IMR-90 (cell line): ENCODE data around the gene C14orf119. TPM values are rescaled to one million over a fixed set of nuclear protein-coding genes. Genes with fewer than 3 reads are reported as not detected.

Experiments used
- ATAC-seq: fragments of 200-7000 bp; cut with Tn5 transposase; 2 replicates; pipeline ENCODE4 v1.9.1; 2020; ENCODE audit warnings: low read depth, mild to moderate bottlenecking, moderate library complexity
- BruUV-seq: library from RNA; stranded (reverse); fragments of 400-500 nt; replicated peaks from 2 replicates; lab custom pipeline; 2021; lab: Mats Ljungman, UMichigan
- CTCF ChIA-PET: fragments of 300-600 bp; formaldehyde crosslinking; extraction: SDS; loops from one replicate; lab custom pipeline; 2021; ENCODE audit warnings: antibody characterized with exemption; lab: Yijun Ruan, JAX
- POLR2A ChIA-PET: fragments of 300-600 bp; sonication (Branson Sonifier 250); formaldehyde crosslinking; loops from one replicate; lab custom pipeline; 2022; ENCODE audit warnings: antibody characterized with exemption; ENCODE audit not compliant: unreplicated experiment; lab: Charles Lee
- DNase-seq: peaks from one replicate; pipeline ENCODE4 v3.0.0; 2013
- H2AFZ ChIP-seq: replicated peaks from 2 replicates; pipeline ENCODE3; 2013; ENCODE audit warnings: low read length, mild to moderate bottlenecking; ENCODE audit not compliant: poor library complexity
- H2AK5ac ChIP-seq: 2 replicates; pipeline ENCODE4 v1.6.1; 2013; ENCODE audit warnings: low read depth, low read length, inconsistent platforms
- H2AK9ac ChIP-seq: replicated peaks from 2 replicates; pipeline ENCODE3; 2013; ENCODE audit warnings: mild to moderate bottlenecking, low read depth, low read length, moderate library complexity; ENCODE audit not compliant: poor library complexity
- H2BK120ac ChIP-seq: 2 replicates; pipeline ENCODE4 v1.6.1; 2013; ENCODE audit warnings: low read depth, low read length, inconsistent platforms
- H2BK15ac ChIP-seq: 3 replicates; pipeline ENCODE4 v1.6.1; 2013; ENCODE audit warnings: low read depth, low read length, inconsistent platforms
- H2BK20ac ChIP-seq: 2 replicates; pipeline ENCODE4 v1.6.1; 2013; ENCODE audit warnings: low read depth, mild to moderate bottlenecking, inconsistent platforms, low read length, moderate library complexity
- H2BK5ac ChIP-seq: 2 replicates; pipeline ENCODE4 v1.6.1; 2013; ENCODE audit warnings: mild to moderate bottlenecking, low read depth, low read length, inconsistent platforms; ENCODE audit not compliant: poor library complexity, severe bottlenecking
- H3K14ac ChIP-seq: replicated peaks from 2 replicates; pipeline ENCODE4 v1.6.1; 2013; ENCODE audit warnings: low read depth, low read length, inconsistent platforms
- H3K18ac ChIP-seq: 2 replicates; pipeline ENCODE4 v1.6.1; 2013; ENCODE audit warnings: low read depth, low read length, control low read depth
- H3K23ac ChIP-seq: 2 replicates; pipeline ENCODE4 v1.6.1; 2013; ENCODE audit warnings: low read depth, low read length, inconsistent platforms
- H3K27ac ChIP-seq: 2 replicates; pipeline ENCODE4 v1.5.1; 2013; ENCODE audit warnings: mild to moderate bottlenecking, control low read depth, low read length; ENCODE audit not compliant: insufficient read depth
- H3K27me3 ChIP-seq: 2 replicates; pipeline ENCODE4 v1.6.1; 2013; ENCODE audit warnings: low read length; ENCODE audit not compliant: control insufficient read depth, insufficient read depth
- H3K36me3 ChIP-seq: 2 replicates; pipeline ENCODE4 v1.6.1; 2013; ENCODE audit warnings: low read length, mixed read lengths; ENCODE audit not compliant: control insufficient read depth, insufficient read depth
- H3K4ac ChIP-seq: 2 replicates; pipeline ENCODE4 v1.6.1; 2013; ENCODE audit warnings: low read depth, low read length, inconsistent platforms
- H3K4me1 ChIP-seq: 2 replicates; pipeline ENCODE4 v1.6.1; 2013; ENCODE audit warnings: low read length, mixed read lengths; ENCODE audit not compliant: control insufficient read depth, insufficient read depth
- H3K4me2 ChIP-seq: 2 replicates; pipeline ENCODE4 v1.6.1; 2013; ENCODE audit warnings: low read depth, mild to moderate bottlenecking, control low read depth, low read length, moderate library complexity
- H3K4me3 ChIP-seq: 2 replicates; pipeline ENCODE4 v1.5.1; 2013; ENCODE audit warnings: low read depth, mild to moderate bottlenecking, control low read depth, low read length, moderate library complexity; ENCODE audit not compliant: insufficient read depth
- H3K56ac ChIP-seq: 2 replicates; pipeline ENCODE4 v1.6.1; 2013; ENCODE audit warnings: low read length, inconsistent platforms; ENCODE audit not compliant: insufficient read depth; ENCODE audit errors: extremely low read depth
- H3K79me1 ChIP-seq, 2 experiments: 2 replicates each; pipeline ENCODE4 v1.6.1; 2013; ENCODE audit warnings: low read length in 2 of 2, inconsistent platforms in 1 of 2, low read depth in 1 of 2
- H3K9ac ChIP-seq: 2 replicates; pipeline ENCODE4 v1.6.1; 2013; ENCODE audit warnings: low read depth, low read length, control low read depth
- H3K9me1 ChIP-seq: 2 replicates; pipeline ENCODE4 v1.6.1; 2013; ENCODE audit warnings: low read length, inconsistent platforms; ENCODE audit not compliant: insufficient read depth
- H3K9me3 ChIP-seq: 2 replicates; pipeline ENCODE4 v1.6.1; 2013; ENCODE audit warnings: low read length; ENCODE audit not compliant: control insufficient read depth, insufficient read depth
- H4K20me1 ChIP-seq: 2 replicates; pipeline ENCODE4 v1.6.1; 2013; ENCODE audit warnings: low read length, inconsistent platforms; ENCODE audit not compliant: insufficient read depth
- H4K5ac ChIP-seq: 2 replicates; pipeline ENCODE4 v1.6.1; 2013; ENCODE audit warnings: mild to moderate bottlenecking, low read depth, low read length, control low read depth
- H4K8ac ChIP-seq, 2 experiments: 2 replicates each; pipeline ENCODE4 v1.6.1; 2013; ENCODE audit warnings: low read depth in 2 of 2, low read length in 2 of 2, control low read depth in 1 of 2, inconsistent platforms in 1 of 2
- H4K91ac ChIP-seq: 2 replicates; pipeline ENCODE4 v1.6.1; 2013; ENCODE audit warnings: low read depth, low read length, inconsistent platforms; ENCODE audit not compliant: insufficient read depth
- CHD1 ChIP-seq: IDR thresholded peaks from 2 replicates; pipeline ENCODE4 v1.6.1; 2012; ENCODE audit warnings: low read depth, low read length, improper control_type of control experiment
- SMC3 ChIP-seq: fragments of 150-350 bp; IDR thresholded peaks from 2 replicates; pipeline ENCODE4 v1.6.1; 2016; ENCODE audit warnings: low read depth, mild to moderate bottlenecking, antibody characterized with exemption, low read length, moderate library complexity
- WGBS, 2 experiments: methylation state at CpG; one replicate each; pipeline versions ENCODE4 v1.1.5 to v1.1.7; 2013; ENCODE audit warnings: missing lambda C conversion rate in 2 of 2; ENCODE audit not compliant: insufficient read length in 1 of 2; ENCODE audit errors: extremely low coverage in 2 of 2; 5-methylcytosine and 5-hydroxymethylcytosine counted together
- dilution Hi-C: fragments of 300-500 bp; cut with HindIII; formaldehyde crosslinking; loops from one replicate; pipeline ENCODE4 v1.14.3; 2018; ENCODE audit warnings: low sequenced_read_pairs; ENCODE audit not compliant: unreplicated experiment
- in situ Hi-C: fragments of 300-500 bp; cut with MboI; formaldehyde crosslinking; loops from 3 replicates; pipeline ENCODE4 v1.14.3; 2019; ENCODE audit warnings: low sequenced_read_pairs, inconsistent platforms, mixed read lengths
- intact Hi-C: fragments of 100-400 bp; cut with micrococcal nuclease; formaldehyde crosslinking; loops from 2 replicates; pipeline ENCODE4 v1.10.0; 2022
- polyA plus RNA-seq, 3 experiments: library from polyadenylated mRNA; depleted of rRNA; stranded (reverse); fragments of >200 nt; gene quantifications; 2 replicates each; pipeline ENCODE4 v1.2.3, GENCODE V29; 2012; ENCODE audit warnings: low replicate concordance in 1 of 3
- total RNA-seq: library from RNA; depleted of rRNA; stranded (reverse); fragments of >200 nt; gene quantifications from 2 replicates; pipeline ENCODE4 v1.2.3, GENCODE V29; 2012
- TF ChIP-seq, protein P1 (sequence below): fragments of 150-350 bp; IDR thresholded peaks from 2 replicates; pipeline ENCODE4 v1.6.1; 2016; ENCODE audit warnings: low read depth, mild to moderate bottlenecking, low read length, moderate library complexity, borderline replicate concordance
- TF ChIP-seq, protein P2 (sequence below): conservative IDR thresholded peaks from 2 replicates; pipeline ENCODE4 v1.5.1; 2012; ENCODE audit warnings: mild to moderate bottlenecking, low read depth, low read length, improper control_type of control experiment

The C14orf119 gene
- total and polyA plus RNA-seq, 2 of the 4 experiments (the other 2 are of a cell fraction), result 74.0 to 83.7 TPM

DNA sequence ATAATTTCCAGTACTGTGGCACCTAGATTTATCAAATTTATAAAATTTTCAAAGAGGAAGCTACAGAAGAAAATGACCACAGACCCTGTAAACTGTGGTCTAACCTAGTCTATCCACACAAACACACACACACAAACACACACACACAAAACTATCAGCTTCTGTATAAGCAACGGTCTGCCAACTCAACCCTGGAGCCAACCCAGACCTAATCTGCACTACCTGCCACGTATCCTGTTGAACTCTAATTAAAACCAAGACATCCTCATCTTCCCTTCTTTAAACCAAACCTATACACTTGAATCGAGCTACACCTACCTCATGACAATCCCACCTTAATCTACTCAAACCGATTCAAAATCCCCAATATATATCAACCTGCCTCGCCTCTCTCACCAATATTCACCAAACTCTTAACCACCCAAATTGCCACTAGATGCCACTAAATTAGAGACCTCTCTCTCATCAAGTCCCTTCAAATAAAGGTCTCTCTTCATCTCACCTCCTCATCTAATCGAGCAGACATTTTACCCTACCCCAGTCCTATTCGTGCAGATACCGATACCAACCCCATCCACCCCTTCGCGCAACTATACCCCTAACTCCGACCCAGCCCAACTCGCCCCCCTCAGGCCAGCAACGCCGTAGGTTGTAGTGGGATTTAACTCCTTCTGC is 1.2 kb upstream of the C14orf119 start:
- Histone ChIP-seq H3K18ac (peak overlapping the region; percentile 54), H3K4me3 (peak overlapping the region; percentile 66), H4K8ac (peak overlapping the region; percentile 88 to 98; a peak in 3 of 4 replicates), H3K4me2 (peak overlapping the region; percentile 99), H2AK5ac (peak overlapping the region; percentile 90), H3K14ac (peak overlapping the region; percentile 92), H2BK20ac (no peak overlapping the region), H2BK5ac (peak overlapping the region; percentile 95), H2AFZ (peak overlapping the region; percentile 94), H2BK120ac (0 out of 2 replicates have a peak overlapping the region, but pooled peaks have one; percentile 10), H2AK9ac (peak overlapping the region; percentile 91), H2BK15ac (no peak overlapping the region), H3K4ac (peak overlapping the region; percentile 98), H3K27me3 (no peaks in the 10 kb centered on the region), H3K23ac (peak overlapping the region; percentile 63; the same call in 1 of the 2 replicates), H3K56ac (peak overlapping the region; percentile 94), H3K79me1 (peaks cover 24 to 62% of the 10 kb centered on the region in 2 experiments), H3K36me3 (peaks cover 19% of the 10 kb centered on the region), H3K9ac (peak overlapping the region; percentile 97), H4K5ac (peak overlapping the region; percentile 9; the same call in 1 of the 2 replicates), H3K4me1 (peaks cover 3% of the 10 kb centered on the region; the same call in 1 of the 2 replicates), H3K9me1 (peaks cover 9% of the 10 kb centered on the region), H4K91ac (peak overlapping the region; percentile 31), H3K27ac (peak overlapping the region; percentile 97), H4K20me1 (peaks cover 38% of the 10 kb centered on the region; the same call in 1 of the 2 replicates), H3K9me3 (no peaks in the 10 kb centered on the region)
- dilution Hi-C loops, result no loop called here
- CTCF ChIA-PET, result interaction anchor here (0.7 to 3.5 kb wide), 7 partner anchors 9 to 93 kb away, joined by 3 to 19 read pairs (median 6); no protein-coding TSS in a partner anchor
- no peak for ATAC-seq
- BruUV-seq, result no TSS peak
- intact Hi-C loops, result loop anchor here (2.0 kb wide), 1 partner anchor 15 kb away; no protein-coding TSS in a partner anchor
- POLR2A ChIA-PET, result interaction anchor here (0.6 to 1.2 kb wide), 2 partner anchors 17 to 32 kb away, joined by 9 to 12 read pairs; no protein-coding TSS in a partner anchor
- no peak for DNase-seq
- WGBS, 2 experiments, result 2 to 100% methylated on average over 2 to 5 of the region's 14 CpGs
- in situ Hi-C loops, result loop anchor here (25.0 kb wide), 1 partner anchor 1043 kb away; the partner anchor contains the start of genes EMC9, FITM1, PSME1 and PSME2
- TF ChIP-seq, protein P1, sequence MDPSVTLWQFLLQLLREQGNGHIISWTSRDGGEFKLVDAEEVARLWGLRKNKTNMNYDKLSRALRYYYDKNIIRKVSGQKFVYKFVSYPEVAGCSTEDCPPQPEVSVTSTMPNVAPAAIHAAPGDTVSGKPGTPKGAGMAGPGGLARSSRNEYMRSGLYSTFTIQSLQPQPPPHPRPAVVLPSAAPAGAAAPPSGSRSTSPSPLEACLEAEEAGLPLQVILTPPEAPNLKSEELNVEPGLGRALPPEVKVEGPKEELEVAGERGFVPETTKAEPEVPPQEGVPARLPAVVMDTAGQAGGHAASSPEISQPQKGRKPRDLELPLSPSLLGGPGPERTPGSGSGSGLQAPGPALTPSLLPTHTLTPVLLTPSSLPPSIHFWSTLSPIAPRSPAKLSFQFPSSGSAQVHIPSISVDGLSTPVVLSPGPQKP, result no peak
- TF ChIP-seq CHD1 (0 out of 2 replicates have a peak, but pooled peaks have one; percentile 63), SMC3 (no peak)
- TF ChIP-seq, protein P2, sequence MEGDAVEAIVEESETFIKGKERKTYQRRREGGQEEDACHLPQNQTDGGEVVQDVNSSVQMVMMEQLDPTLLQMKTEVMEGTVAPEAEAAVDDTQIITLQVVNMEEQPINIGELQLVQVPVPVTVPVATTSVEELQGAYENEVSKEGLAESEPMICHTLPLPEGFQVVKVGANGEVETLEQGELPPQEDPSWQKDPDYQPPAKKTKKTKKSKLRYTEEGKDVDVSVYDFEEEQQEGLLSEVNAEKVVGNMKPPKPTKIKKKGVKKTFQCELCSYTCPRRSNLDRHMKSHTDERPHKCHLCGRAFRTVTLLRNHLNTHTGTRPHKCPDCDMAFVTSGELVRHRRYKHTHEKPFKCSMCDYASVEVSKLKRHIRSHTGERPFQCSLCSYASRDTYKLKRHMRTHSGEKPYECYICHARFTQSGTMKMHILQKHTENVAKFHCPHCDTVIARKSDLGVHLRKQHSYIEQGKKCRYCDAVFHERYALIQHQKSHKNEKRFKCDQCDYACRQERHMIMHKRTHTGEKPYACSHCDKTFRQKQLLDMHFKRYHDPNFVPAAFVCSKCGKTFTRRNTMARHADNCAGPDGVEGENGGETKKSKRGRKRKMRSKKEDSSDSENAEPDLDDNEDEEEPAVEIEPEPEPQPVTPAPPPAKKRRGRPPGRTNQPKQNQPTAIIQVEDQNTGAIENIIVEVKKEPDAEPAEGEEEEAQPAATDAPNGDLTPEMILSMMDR, result peak; percentile 28
